Liver (tissue), 9 donors: ENCODE measurements around the gene SPTBN1. TPM values are rescaled to one million over a fixed set of nuclear protein-coding genes. Genes with fewer than 3 reads are reported as not detected.

Source experiments
- DNase-seq: peaks from one replicate; pipeline ENCODE4 v3.0.0-alpha.2; 2017; ENCODE audit warnings: low spot score
- H3K27ac ChIP-seq, 2 donors: one replicate each; pipeline ENCODE4 v1.7.0; 2013; ENCODE audit warnings: inconsistent platforms in 2 of 2, low read length in 2 of 2, control low read depth in 1 of 2, low read depth in 1 of 2, mild to moderate bottlenecking in 1 of 2
- H3K27me3 ChIP-seq, 4 donors: one replicate each; pipeline versions ENCODE4 v1.6.1 to v1.7.0; 2013; ENCODE audit warnings: low read length in 3 of 4, inconsistent platforms in 1 of 4, mild to moderate bottlenecking in 1 of 4, moderate library complexity in 1 of 4; ENCODE audit not compliant: control insufficient read depth in 4 of 4, insufficient read depth in 4 of 4
- H3K36me3 ChIP-seq, 4 donors: one replicate each; pipeline versions ENCODE4 v1.6.1 to v1.7.0; 2013; ENCODE audit warnings: low read length in 3 of 4, mild to moderate bottlenecking in 3 of 4, low read depth in 1 of 4, moderate library complexity in 1 of 4; ENCODE audit not compliant: control insufficient read depth in 4 of 4, insufficient read depth in 3 of 4
- H3K4me1 ChIP-seq, 4 donors: one replicate each; pipeline versions ENCODE4 v1.6.1 to v1.7.0; 2013; ENCODE audit warnings: low read length in 3 of 4, mild to moderate bottlenecking in 3 of 4, moderate library complexity in 1 of 4; ENCODE audit not compliant: control insufficient read depth in 4 of 4, insufficient read depth in 4 of 4
- H3K4me3 ChIP-seq, 3 donors: one replicate each; pipeline versions ENCODE4 v1.6.1 to v1.7.0; 2013; ENCODE audit warnings: low read length in 3 of 3, control low read depth in 1 of 3, low read depth in 1 of 3, mild to moderate bottlenecking in 1 of 3
- H3K9ac ChIP-seq, 2 donors: one replicate each; pipeline ENCODE4 v1.7.0; 2013; ENCODE audit warnings: low read length in 2 of 2, mild to moderate bottlenecking in 2 of 2, moderate library complexity in 2 of 2, control low read depth in 1 of 2, low read depth in 1 of 2
- H3K9me3 ChIP-seq, 4 donors: one replicate each; pipeline versions ENCODE4 v1.6.1 to v1.7.0; 2013; ENCODE audit warnings: low read length in 3 of 4; ENCODE audit not compliant: control insufficient read depth in 4 of 4
- EGR1 ChIP-seq, 2 donors: IDR thresholded peaks; 2 replicates each; pipeline ENCODE4 v1.6.1; 2016 to 2018; ENCODE audit warnings: antibody characterized with exemption in 2 of 2, low read depth in 2 of 2
- FOXA1 ChIP-seq: IDR thresholded peaks from 2 replicates; pipeline ENCODE4 v1.6.1; 2016; ENCODE audit warnings: antibody characterized with exemption
- FOXA2 ChIP-seq: IDR thresholded peaks from 2 replicates; pipeline ENCODE4 v1.6.1; 2016; ENCODE audit warnings: antibody characterized with exemption
- GABPA ChIP-seq, 2 donors: IDR thresholded peaks in 1 of 2; conservative IDR thresholded peaks in 1 of 2; 2 replicates each; pipeline ENCODE4 v1.6.1; 2016; ENCODE audit warnings: antibody characterized with exemption in 2 of 2, mild to moderate bottlenecking in 1 of 2, moderate library complexity in 1 of 2
- HNF4A ChIP-seq, 2 donors: conservative IDR thresholded peaks; 2 replicates each; pipeline ENCODE4 v1.6.1; 2016; ENCODE audit warnings: antibody characterized with exemption in 2 of 2, mild to moderate bottlenecking in 2 of 2
- HNF4G ChIP-seq: IDR thresholded peaks from 2 replicates; pipeline ENCODE4 v1.6.1; 2016; ENCODE audit warnings: antibody characterized with exemption
- JUND ChIP-seq, 2 donors: IDR thresholded peaks; 2 replicates each; pipeline ENCODE4 v1.6.1; 2016; ENCODE audit warnings: antibody characterized with exemption in 2 of 2
- MAX ChIP-seq: IDR thresholded peaks from 2 replicates; pipeline ENCODE4 v1.6.1; 2016; ENCODE audit warnings: antibody characterized with exemption
- NR2F2 ChIP-seq: IDR thresholded peaks from 2 replicates; pipeline ENCODE4 v1.6.1; 2016; ENCODE audit warnings: antibody characterized with exemption
- RAD21 ChIP-seq, 2 donors: IDR thresholded peaks; 2 replicates each; pipeline ENCODE4 v1.6.1; 2016; ENCODE audit warnings: antibody characterized with exemption in 2 of 2, mild to moderate bottlenecking in 2 of 2
- RXRA ChIP-seq, 2 donors: IDR thresholded peaks; 2 replicates each; pipeline ENCODE4 v1.6.1; 2017 to 2018; ENCODE audit warnings: antibody characterized with exemption in 2 of 2, mild to moderate bottlenecking in 1 of 2
- SP1 ChIP-seq: IDR thresholded peaks from 2 replicates; pipeline ENCODE4 v1.6.1; 2018; ENCODE audit warnings: antibody characterized with exemption, mild to moderate bottlenecking
- TAF1 ChIP-seq: conservative IDR thresholded peaks from 2 replicates; pipeline ENCODE4 v1.6.1; 2016; ENCODE audit warnings: antibody characterized with exemption, mild to moderate bottlenecking
- YY1 ChIP-seq: IDR thresholded peaks from 2 replicates; pipeline ENCODE4 v1.6.1; 2016; ENCODE audit warnings: antibody characterized with exemption, mild to moderate bottlenecking
- ZBTB33 ChIP-seq: IDR thresholded peaks from 2 replicates; pipeline ENCODE4 v1.6.1; 2016; ENCODE audit warnings: antibody characterized with exemption
- WGBS: extraction: QIAGEN DNeasy Blood & Tissue Kit; methylation state at CpG from one replicate; pipeline ENCODE4 v1.1.7; 2013; 5-methylcytosine and 5-hydroxymethylcytosine counted together
- polyA plus RNA-seq, 2 donors: library from polyadenylated mRNA; stranded (reverse) in 1 of 2; unstranded in 1 of 2; fragments of 200-250 nt in 1 of 2; fragments of >200 nt in 1 of 2; fragmentation: Nextera tagmentation in 1 of 2; extraction: Ambion mirVana in 1 of 2; gene quantifications; one replicate each; pipeline versions ENCODE4 v1.2.1 to v1.2.3, GENCODE V29; 2013 to 2015
- total RNA-seq, 2 donors: library from RNA; depleted of rRNA; stranded (reverse); fragments of >200 nt; gene quantifications; one replicate each; pipeline ENCODE4 v1.2.3, GENCODE V29; 2014
- TF ChIP-seq, protein P1 (sequence below): fragments of 150-350 bp; IDR thresholded peaks from 2 replicates; pipeline ENCODE4 v1.5.1; 2017; ENCODE audit warnings: improper control_type of control experiment, low read depth, low read length; ENCODE audit not compliant: missing input control
- TF ChIP-seq, protein P2 (sequence below): IDR thresholded peaks from 2 replicates; pipeline ENCODE4 v1.6.1; 2016; ENCODE audit warnings: antibody characterized with exemption, mild to moderate bottlenecking
- donor health status: healthy.
- donor health status: healthy.
- donor health status: healthy.
- donor health status: healthy.
- donor health status: healthy.

The SPTBN1 gene
- total and polyA plus RNA-seq, 4 donors = 44.8 to 191 (median 75.9) TPM

- Histone ChIP-seq H3K9ac (peak overlapping the region in 1 of 2 donors; percentile 21), H3K4me3 (no peak overlapping the region), H3K4me1 (peaks cover 36 to 96% (median 87%) of the 10 kb centered on the region in 4 donors), H3K27ac (peak overlapping the region; percentile 9 to 40), H3K27me3 (no peaks in the 10 kb centered on the region), H3K9me3 (no peaks in the 10 kb centered on the region), H3K36me3 (peaks cover 0 to 2% (median 0%) of the 10 kb centered on the region in 4 donors)
- whole genome bisulfite sequencing = 26% methylated on average over 5 of the region's 5 CpGs
- no peak for DNase-seq
- TF ChIP-seq JUND (IDR thresholded peaks at IDR 0.05) = no peak
- TF ChIP-seq MAX = no peak
- TF ChIP-seq HNF4A (conservative IDR thresholded peaks at IDR 0.05) = no peak
- no peak for TF ChIP-seq RAD21 (IDR thresholded peaks at IDR 0.05)
- no peak for TF ChIP-seq HNF4G
Observed at GRCh38 chr2:54568876-54569321, 112.8 kb downstream of the SPTBN1 start.

- H3K36me3 ChIP-seq = peaks cover 0 to 2% (median 0%) of the 10 kb centered on the region in 4 donors
- no peak for DNase-seq
- H3K27ac ChIP-seq = peak overlapping the region; percentile 73 to 90
- H3K9me3 ChIP-seq = no peaks in the 10 kb centered on the region
- peaks cover 32 to 96% (median 87%) of the 10 kb centered on the region in 4 donors for H3K4me1 ChIP-seq
- WGBS = 90% methylated on average over 3 of the region's 3 CpGs
- H3K9ac ChIP-seq = no peak overlapping the region
- H3K27me3 ChIP-seq = no peaks in the 10 kb centered on the region
- TF ChIP-seq, protein P1, sequence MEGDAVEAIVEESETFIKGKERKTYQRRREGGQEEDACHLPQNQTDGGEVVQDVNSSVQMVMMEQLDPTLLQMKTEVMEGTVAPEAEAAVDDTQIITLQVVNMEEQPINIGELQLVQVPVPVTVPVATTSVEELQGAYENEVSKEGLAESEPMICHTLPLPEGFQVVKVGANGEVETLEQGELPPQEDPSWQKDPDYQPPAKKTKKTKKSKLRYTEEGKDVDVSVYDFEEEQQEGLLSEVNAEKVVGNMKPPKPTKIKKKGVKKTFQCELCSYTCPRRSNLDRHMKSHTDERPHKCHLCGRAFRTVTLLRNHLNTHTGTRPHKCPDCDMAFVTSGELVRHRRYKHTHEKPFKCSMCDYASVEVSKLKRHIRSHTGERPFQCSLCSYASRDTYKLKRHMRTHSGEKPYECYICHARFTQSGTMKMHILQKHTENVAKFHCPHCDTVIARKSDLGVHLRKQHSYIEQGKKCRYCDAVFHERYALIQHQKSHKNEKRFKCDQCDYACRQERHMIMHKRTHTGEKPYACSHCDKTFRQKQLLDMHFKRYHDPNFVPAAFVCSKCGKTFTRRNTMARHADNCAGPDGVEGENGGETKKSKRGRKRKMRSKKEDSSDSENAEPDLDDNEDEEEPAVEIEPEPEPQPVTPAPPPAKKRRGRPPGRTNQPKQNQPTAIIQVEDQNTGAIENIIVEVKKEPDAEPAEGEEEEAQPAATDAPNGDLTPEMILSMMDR = no peak
- TF ChIP-seq RAD21 (IDR thresholded peaks at IDR 0.05) = no peak
- TF ChIP-seq GABPA (IDR thresholded peaks at IDR 0.05 in 1 of 2, conservative IDR thresholded peaks at IDR 0.05 in 1 of 2) = no peak
- no peak for TF ChIP-seq TAF1
- TF ChIP-seq YY1 = no peak
- TF ChIP-seq JUND (IDR thresholded peaks at IDR 0.05) = no peak
- no peak for TF ChIP-seq NR2F2
- no peak for TF ChIP-seq FOXA1
- no peak for TF ChIP-seq HNF4A (conservative IDR thresholded peaks at IDR 0.05)
- TF ChIP-seq RXRA (IDR thresholded peaks at IDR 0.05) = no peak
- no peak overlapping the region for H3K4me3 ChIP-seq
Observed at GRCh38 chr2:54569745-54570301, 113.7 kb downstream of the SPTBN1 start.

DNA sequence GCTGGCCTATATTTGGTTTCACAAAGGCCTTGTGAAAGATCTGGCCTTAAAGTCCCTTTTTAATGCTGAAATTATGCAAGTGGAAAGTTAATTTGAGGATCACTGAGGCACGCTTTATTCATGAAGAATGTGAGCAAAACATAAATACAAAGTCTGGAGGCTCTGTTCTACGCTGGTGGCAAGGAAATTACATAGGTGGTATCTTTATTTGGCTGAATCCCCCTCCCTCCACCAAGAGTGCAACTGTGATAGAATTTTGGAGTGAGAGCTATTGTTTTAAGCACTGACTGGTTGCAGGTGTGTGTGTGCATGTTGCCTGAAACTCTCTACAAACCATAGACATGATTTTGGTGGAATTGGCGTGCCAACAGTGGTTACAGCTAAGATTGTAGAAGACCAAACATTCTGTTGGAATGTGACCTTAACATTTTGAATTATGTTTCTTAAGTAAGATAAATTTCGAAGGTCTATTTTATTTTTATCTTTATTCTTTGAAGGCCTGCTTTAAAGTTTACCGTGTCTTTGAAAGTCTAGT is 114.3 kb downstream of the SPTBN1 start:
- no peak for DNase-seq
- Histone ChIP-seq H3K4me3 (no peak overlapping the region), H3K27me3 (no peaks in the 10 kb centered on the region), H3K9me3 (no peaks in the 10 kb centered on the region), H3K36me3 (peaks cover 0 to 2% (median 0%) of the 10 kb centered on the region in 4 donors), H3K4me1 (peaks cover 29 to 95% (median 85%) of the 10 kb centered on the region in 4 donors), H3K27ac (peak overlapping the region; percentile 73 to 90), H3K9ac (peak overlapping the region in 1 of 2 donors; percentile 40)
- 71% methylated on average over 5 of the region's 5 CpGs for WGBS
- TF ChIP-seq, protein P1 = no peak
- TF ChIP-seq NR2F2 (no peak), SP1 (no peak), RAD21 (IDR thresholded peaks at IDR 0.05) (no peak), HNF4A (conservative IDR thresholded peaks at IDR 0.05) (no peak), ZBTB33 (no peak), YY1 (no peak), RXRA (IDR thresholded peaks at IDR 0.05) (no peak), HNF4G (no peak), FOXA1 (no peak), EGR1 (IDR thresholded peaks at IDR 0.05; ENCODE audit: low read depth in 2 of 2) (no peak), FOXA2 (no peak)
- TF ChIP-seq, protein P2, sequence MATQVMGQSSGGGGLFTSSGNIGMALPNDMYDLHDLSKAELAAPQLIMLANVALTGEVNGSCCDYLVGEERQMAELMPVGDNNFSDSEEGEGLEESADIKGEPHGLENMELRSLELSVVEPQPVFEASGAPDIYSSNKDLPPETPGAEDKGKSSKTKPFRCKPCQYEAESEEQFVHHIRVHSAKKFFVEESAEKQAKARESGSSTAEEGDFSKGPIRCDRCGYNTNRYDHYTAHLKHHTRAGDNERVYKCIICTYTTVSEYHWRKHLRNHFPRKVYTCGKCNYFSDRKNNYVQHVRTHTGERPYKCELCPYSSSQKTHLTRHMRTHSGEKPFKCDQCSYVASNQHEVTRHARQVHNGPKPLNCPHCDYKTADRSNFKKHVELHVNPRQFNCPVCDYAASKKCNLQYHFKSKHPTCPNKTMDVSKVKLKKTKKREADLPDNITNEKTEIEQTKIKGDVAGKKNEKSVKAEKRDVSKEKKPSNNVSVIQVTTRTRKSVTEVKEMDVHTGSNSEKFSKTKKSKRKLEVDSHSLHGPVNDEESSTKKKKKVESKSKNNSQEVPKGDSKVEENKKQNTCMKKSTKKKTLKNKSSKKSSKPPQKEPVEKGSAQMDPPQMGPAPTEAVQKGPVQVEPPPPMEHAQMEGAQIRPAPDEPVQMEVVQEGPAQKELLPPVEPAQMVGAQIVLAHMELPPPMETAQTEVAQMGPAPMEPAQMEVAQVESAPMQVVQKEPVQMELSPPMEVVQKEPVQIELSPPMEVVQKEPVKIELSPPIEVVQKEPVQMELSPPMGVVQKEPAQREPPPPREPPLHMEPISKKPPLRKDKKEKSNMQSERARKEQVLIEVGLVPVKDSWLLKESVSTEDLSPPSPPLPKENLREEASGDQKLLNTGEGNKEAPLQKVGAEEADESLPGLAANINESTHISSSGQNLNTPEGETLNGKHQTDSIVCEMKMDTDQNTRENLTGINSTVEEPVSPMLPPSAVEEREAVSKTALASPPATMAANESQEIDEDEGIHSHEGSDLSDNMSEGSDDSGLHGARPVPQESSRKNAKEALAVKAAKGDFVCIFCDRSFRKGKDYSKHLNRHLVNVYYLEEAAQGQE = no peak
